HPDE6-E6E7 (cell line): ENCODE data around the gene FBXO17.
"Not testable (repeated sequence)": the region's sequence is repeated elsewhere in the genome, so short reads cannot be mapped to it uniquely, and the experiment has no call there.

Experiments
- DNase-seq: peaks from one replicate; pipeline ENCODE4 v3.0.0; 2011; ENCODE audit warnings: missing footprints; ENCODE audit errors: extremely low spot score

FBXO17 gene, protein sequence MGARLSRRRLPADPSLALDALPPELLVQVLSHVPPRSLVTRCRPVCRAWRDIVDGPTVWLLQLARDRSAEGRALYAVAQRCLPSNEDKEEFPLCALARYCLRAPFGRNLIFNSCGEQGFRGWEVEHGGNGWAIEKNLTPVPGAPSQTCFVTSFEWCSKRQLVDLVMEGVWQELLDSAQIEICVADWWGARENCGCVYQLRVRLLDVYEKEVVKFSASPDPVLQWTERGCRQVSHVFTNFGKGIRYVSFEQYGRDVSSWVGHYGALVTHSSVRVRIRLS

DNA sequence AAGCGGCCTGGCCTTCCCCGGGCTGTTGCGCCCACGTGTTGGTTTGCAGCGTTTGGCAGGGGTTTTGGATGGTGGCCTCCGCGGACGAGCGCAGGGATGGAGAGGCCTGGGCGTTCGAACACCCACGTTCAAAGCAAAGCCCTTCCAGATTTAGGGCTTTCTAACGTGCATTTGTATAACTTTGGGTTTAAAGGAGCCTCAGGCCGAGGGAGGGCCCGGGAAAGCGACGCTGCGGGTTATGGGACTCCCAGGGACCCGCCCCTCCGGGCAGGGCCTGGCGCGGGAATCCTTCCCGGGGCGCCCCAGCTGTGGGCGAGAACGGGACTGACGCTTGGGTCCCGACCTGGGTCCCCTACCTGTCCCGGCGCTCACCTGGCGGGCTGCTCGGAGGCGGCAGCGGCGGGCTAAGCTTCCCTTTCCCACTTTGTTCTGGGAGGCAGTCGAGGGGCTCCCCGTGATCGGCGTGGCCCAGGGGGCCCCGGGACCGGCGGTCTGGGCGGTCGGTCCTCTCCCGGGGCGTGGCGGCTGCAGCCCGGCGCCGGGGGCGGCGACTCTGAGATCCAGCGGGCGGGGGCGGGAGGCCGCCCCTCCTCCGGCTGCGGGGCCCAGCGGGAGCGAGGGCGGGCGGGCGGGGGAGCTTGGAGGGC, at the start of gene FBXO17:
Gene FBXO17 (minus strand): TSS at position 529 of the 647 bp plus-strand sequence. CDS start 25,423 bp downstream, outside the sequence.
- peak; percentile 29 for DNase-seq

DNA sequence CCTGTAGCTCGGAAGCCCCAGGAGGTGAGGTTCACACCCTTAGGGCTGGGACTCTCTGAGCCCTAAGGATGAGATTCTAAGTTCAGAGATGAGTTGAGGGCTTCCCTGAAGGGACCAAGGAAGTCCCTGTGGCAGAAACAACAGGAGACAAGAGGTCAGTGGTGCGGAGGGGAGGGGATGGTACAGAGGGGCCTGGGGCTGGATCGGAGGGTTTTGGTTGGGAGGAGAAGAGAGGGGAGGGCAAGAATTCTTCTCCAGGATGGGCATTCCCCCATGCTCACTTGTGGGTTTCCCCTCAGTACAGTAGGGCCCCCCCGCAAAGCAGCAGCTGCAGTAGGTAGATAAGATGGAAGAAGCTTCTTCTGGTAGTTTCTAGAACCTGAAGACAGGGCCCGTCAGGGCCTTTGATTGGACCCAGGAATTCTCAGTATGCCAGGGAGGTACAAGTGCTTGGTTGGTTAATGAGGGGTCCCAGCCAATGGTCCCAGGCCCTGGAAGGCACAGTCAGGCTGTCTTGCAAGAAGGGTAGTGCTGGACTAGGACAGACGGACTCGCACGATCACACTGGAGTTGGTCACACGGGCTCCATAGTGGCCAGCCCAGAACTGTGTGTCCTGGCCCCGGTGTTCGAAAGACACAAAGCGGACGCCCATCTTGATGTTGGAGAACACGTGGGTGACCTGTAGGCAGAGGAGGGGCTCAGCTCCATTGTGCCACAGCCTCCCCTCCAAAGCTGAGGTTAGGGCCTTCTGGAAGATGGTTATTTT, 49.5 kb upstream of the FBXO17 start:
- no peak for DNase-seq

DNA sequence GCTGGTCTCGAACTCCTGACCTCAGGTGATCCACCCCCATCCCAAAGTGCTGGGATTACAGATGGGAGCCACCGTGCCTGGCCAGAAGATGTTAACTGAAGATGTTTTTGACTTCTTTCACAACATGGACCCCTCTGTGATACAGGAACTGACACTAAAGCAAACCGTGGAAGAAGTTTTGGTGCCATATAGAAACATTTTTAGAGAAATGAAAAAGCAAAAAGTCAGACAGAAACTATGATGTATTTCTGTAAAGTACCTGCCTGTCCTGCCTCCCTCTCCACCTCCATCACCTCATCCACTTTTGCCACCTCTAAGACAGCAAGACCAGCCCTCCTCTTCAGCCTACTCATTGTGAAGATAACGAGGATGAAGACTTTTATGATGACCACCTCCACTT, 45.5 kb upstream of the FBXO17 start:
- no peak for DNase-seq

DNA sequence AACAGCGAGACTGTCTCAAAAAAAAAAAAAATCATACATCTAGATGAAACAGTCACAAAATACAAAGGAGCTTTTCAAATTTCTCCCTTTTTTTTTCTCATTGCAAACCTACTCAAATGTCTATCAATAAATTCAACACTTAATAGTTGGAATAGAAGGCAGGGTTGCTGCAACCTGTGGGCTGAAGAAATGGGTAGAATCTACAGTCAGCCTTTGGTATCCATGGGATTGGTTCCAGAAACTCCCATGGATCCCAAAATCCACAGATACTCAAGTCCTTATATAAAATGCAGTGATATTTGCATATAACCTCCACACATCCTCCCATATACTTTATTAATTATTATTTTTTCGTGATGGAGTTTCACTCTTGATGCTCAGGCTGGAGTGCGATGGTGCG, 42.1 kb upstream of the FBXO17 start:
- DNase-seq = no peak

DNA sequence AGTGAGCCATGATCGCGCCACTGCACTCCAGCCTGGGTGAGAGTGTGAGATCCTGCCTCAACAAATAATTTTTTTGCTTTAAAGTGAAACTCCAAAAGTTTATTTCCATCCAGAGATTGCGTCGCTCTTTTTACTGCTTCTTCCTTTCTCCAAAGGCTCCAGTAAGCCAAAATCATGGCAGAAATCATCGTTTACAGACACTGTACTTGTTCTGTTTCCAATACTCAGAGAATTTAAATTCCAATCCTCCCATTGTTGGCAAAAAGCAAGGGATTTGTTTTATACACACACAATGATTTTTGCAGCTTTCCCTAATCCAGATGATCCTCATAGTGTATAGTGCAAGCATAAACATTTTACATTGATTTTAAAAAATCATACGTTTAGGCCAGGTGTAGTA, 41.5 kb upstream of the FBXO17 start:
- no peak for DNase-seq

DNA sequence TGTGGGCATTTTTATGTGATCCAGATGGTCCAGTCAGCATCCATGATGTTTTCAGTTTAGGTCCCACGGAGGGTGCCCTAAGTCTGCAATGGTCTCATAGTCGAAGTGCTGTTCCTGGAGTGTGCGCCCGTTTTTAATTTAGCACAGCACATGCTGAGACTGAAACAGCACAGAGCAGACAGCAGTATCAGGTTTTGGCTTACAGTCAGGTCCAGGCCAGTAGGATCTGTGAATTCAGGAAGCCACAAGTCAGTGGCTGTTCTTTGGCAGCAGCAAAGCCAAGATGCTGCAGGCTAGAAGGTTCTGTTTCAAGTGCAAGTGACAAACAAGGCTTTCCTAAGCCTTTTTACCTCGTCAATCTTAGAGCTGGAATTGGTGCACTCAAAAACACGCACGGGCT, 38.5 kb upstream of the FBXO17 start:
- DNase-seq = no peak

DNA sequence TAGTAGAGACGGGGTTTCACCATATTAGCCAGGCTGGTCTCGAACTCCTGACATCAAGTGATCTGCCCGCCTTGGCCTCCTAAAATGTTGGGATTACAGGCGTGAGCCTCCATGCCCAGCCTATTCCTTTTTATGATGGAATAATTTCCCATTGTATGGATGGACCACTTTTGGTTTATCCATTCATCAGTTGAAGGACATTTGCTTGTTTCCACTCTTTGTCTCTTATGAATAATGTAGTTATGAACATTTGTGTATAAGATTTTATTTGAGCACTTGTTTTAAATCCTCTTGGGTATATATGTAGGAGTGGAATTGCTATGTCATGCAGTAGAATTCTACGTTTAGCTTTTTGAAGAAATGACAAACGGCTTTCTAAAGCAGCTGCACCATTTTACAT, 33.5 kb upstream of the FBXO17 start:
- DNase-seq = no peak

DNA sequence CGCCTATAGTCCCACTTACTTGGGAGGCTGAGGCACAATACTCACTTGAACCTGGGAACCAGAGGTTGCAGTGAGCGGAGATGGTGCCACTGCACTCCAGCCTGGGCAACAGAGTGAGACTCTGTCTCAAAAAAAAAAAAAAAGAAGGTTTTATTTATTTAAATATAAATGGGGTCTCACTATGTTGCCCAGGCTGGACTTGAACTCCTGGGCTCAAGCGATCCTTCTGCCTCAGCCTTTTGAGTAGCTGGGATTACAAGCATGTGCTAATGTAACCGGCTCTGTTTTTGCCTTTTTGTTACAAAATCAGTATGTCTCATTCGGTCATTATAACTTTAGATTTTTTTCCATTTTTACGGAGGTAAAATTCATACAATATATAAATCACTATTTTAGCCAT, 32.6 kb upstream of the FBXO17 start:
- DNase-seq = no peak

DNA sequence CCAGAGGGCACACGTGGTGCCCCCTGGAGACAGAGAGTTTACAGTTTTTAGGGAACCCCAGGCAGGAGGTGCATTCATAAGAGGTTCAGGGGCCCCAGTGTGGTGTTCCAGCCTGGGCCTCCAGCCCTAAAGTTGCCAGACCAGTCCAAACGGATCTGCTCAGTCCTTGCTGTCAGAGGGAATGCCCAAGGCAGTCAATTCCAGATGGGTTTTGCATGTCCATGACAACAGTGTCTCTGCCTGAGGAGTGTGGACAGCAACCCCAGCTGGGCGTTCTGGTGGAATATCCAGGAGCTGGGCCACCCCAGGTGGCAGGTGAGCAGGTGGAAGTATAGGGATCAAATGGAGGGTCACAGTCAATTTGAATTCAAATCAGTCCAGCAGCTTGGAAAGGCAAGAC, 31.6 kb upstream of the FBXO17 start:
- DNase-seq = no peak

DNA sequence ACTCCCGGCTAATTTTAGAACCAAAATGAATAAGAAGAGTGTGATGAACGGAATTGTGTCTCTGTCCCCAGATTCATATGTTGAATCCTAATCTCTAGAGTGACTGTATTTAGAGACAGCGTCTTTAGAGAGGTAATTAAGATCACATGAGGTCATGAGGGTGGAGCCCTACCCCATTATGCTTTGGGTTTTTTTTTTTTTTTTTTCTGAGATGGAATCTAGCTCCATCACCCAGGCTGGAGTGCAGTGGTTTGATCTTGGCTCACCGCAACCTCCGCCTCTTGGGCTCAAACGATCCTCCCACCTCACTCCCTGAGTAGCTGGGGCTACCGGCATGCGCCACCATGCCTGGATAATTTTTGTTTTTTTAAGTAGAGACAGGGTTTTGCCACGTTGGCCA, 28.9 kb upstream of the FBXO17 start:
- no peak for DNase-seq

DNA sequence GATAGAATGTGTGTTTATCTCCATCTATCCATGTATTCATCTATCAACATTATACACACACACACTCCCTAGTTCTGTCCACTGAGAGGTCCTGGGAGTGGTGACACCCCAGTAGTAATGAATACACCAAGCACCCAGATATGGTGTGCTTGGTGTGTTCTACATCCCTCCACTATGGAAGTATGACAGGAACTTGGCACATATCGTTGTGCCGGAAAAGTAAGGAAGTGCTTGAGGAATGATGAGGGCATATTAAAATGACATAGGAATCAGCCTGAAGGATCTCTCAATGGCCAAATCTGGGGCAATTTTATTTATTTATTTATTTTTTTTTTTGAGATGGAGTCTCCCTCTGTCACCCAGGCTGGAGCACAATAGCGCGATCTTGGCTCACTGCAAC, 28.3 kb upstream of the FBXO17 start:
- DNase-seq = no peak

DNA sequence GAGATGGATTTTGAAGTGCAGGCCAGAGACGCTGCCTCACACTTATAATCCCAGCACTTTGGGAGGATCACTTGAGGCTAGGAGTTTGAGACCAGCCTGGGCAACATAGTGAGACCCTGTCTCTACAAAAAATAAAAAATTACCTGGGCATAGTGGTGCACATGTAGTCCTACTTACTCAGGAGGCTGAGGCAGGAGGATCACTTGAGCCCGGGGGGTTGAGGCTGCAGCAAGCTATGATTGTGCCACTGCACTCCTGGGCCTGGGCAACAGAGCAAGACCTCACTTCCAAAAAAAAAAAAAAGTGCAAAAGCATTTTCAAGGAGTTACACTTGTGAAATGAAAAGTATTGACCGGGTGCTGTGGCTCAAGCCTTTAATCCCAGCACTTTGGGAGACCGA, 27.6 kb upstream of the FBXO17 start:
- no peak for DNase-seq

DNA sequence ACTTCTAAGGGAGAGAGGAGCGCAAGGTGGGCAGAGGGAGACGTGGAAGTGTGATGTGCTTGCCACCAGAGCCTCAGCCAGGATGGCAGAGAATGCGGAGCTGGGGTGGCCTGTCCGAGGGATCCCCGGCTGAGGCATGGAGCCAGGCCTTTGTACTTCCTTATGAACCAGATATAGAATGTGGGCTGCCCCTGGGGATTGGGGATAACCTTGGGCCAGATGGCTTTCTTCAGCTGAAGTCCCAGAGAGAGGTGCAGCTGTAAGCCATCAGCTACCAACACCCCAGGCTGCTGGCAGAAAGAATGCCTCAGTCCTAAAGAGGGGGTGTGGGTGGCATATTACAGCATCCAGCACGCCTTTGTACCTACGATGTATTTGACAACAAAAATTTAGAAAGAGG, 25.5 kb upstream of the FBXO17 start:
- DNase-seq = no peak

DNA sequence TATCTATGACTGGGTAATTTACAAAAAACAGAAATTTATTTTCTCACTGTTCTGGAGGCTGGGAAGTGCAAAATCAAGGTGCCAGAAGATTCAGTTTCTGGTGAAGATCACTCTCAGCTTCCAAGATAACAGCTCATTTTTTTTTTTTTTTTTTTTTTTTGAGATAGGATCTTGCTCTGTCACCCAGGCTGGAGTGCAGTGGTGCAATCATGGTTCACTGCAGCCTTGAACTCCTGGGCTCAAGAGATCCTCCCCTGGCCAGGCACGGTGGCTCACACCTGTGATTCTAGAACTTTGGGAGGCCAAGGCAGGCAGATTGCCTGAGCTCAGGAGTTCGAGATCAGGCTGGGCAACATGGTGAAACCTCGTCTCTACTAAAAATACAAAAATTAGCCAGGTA, 22.0 kb upstream of the FBXO17 start:
- DNase-seq = not testable (repeated sequence)

DNA sequence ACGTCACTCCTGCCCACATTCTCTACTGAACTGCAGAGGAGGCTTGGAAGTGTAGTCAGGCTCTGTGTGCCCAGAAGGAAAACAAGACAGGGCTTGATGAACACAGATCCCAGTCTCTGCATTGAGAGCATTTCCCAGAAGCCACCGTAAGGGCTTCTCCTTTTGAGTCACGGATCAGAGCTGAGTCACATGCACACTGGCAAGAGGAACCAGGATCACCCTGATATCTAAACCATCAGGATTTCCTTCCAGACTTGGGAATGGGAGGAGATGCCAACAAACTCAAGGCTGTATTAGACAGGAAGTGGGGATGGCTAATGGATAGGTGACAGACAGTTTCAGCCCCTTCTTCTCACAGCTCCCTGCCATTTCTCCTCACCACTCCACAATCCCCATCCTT, 17.7 kb upstream of the FBXO17 start:
- peak; percentile 64 for DNase-seq

DNA sequence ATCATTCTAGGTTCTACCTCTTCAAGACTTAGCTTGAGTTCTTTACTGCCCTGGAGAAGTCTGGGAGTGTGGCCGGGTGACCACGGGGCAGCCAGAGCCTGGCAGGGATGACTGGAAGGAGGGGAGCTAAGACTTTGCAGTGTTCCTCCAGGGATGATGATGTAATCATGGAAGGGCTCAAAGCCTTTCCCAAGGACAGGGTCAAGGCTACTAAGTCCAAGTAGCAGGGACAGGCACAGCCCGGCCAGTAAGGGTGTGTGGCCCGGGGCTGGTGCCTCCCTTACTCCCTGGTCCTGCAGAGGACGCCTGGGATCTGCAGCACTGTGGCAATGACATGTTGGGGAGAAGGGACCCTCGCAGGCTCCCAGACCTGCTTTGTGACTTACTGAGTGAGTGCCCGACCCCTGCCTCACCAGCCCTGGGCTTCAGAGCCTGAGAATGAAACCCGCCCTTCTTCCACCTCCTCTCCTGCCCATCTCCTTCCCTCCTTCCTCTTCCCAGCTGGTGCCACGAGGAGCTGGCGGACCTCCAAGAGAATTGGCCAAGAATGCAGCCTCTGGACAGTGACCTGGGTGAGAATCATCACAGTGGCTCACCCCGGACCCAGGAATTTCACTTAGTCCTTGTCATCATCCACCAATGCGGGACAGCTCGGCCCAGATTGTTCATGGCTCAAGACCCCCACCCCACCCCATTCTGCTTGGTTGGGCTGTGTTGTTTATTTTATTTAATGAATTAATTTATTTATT, 15.6 kb upstream of the FBXO17 start:
- no peak for DNase-seq

DNA sequence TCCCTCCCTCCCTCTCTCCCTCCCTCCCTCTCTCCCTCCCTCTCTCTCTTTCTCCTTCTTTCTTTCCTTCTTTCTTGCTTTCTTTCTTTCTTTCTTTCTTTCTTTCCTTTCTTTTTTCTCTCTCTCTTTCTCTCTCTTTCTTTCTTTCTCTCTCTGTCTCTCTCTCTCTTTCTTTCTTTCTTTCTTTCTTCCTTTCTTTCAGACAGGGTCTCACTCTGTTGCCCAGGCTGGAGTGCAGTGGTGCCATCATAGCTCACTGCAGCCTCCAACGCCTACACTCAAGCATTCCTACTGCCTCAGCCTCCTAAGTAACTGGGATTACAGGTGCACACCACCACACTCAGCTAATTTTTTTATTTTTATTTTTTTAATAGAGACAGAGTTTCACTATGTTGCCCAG, 14.1 kb upstream of the FBXO17 start:
- DNase-seq = not testable (repeated sequence)

DNA sequence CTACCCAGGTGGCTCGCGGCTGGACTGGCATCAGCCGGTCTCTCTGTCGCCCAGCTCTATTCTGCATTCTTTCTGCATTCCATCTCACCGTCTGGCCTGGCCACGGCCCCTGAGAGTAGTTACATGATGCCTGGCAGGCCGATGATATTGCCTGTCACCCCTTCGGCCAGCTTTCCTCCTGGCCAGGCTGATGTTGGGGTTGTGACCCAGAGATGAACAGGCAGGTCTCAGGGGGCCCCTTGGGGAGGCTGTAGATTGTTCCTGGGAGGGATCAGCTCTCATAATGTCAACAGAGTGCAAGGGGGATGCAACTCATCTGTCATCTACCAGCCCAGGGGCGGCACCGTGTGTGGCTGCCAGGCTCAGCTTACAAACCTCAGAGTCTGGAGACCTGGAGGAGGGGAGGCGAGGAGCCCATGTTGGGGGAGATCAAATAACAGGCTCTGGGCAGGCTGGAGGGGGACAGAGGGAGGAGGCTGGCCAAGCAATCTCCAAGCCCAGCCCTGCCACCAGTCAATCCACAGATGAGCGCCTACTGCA, 13.6 kb upstream of the FBXO17 start:
- DNase-seq = no peak

DNA sequence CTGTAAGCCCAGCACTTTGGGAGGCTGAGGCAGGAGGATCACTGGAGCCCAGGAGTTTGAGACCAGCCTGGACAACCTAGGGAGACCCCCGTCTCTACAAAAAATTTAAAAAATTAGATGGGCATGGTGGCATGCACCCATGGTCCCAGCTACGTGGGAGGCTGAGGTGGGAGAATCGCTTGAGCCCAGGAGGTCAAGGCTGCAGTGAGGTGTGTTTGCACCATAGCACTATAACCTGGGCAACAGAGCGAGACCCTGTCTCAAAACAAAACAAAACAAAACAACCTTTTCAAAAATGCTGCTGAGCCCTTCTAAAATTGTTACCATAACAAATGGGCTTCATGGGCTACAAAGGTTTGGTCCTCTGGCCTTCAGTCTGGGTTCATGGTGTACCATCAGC, 13.1 kb upstream of the FBXO17 start:
- not testable (repeated sequence) for DNase-seq

DNA sequence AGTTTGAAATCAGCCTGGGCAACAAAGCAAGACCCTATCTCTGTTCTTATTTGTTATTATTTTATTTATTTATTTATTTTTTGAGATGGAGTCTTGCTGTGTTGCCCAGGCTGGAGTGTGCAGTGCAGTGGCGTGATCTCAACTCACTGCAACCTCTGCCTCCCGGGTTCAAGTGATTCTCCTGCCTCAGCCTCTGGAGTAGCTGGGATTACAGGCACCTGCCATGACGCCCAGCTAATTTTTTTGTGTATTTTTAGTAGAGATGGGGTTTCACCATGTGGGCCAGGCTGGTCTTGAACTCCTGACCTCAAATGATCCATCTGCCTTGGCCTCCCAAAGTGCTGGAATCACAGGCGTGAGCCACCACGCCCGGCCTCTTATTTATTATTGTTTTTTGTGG, 12.2 kb upstream of the FBXO17 start:
- not testable (repeated sequence) for DNase-seq

DNA sequence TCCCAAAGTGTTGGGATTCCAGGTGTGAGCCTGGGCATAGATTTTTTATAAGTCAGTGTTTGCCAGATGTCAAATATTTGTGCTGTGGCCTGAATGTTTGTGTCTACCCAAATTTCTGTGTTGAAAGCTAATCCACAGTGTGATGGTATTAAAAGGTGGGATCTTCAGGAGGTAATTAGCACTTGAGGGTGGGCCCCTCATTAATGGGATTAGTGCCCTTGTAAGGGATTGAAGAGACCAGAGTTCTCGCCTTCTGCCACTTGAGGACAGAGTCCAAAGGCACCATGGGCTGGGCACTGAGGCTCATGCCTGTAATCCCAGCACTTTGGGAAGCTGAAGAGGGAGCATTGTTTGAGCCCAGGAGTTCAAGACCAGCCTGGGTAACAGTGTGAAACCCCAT, 9.7 kb upstream of the FBXO17 start:
- DNase-seq = no peak
